Measurements from ENCODE around the gene LRRC1. TPM values are rescaled to one million over a fixed set of nuclear protein-coding genes. Genes with fewer than 3 reads are reported as not detected.
A peak's percentile ranks its signal among the peaks of the same experiment; 100 is the strongest.

The LRRC1 gene
- total and polyA plus RNA-seq, 2 of the 13 experiments (the other 11 are each of a cell fraction or from before 2014, with no cell fraction given): 15.6 to 27.7 TPM

GRCh38 chr6:53854843-53855567 lies 60.2 kb downstream of the LRRC1 start (continued):
- TF ChIP-seq, protein P1, sequence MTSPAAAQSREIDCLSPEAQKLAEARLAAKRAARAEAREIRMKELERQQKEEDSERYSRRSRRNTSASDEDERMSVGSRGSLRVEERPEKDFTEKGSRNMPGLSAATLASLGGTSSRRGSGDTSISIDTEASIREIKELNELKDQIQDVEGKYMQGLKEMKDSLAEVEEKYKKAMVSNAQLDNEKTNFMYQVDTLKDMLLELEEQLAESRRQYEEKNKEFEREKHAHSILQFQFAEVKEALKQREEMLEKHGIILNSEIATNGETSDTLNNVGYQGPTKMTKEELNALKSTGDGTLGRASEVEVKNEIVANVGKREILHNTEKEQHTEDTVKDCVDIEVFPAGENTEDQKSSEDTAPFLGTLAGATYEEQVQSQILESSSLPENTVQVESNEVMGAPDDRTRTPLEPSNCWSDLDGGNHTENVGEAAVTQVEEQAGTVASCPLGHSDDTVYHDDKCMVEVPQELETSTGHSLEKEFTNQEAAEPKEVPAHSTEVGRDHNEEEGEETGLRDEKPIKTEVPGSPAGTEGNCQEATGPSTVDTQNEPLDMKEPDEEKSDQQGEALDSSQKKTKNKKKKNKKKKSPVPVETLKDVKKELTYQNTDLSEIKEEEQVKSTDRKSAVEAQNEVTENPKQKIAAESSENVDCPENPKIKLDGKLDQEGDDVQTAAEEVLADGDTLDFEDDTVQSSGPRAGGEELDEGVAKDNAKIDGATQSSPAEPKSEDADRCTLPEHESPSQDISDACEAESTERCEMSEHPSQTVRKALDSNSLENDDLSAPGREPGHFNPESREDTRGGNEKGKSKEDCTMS (CRISPR knock-in tag; conservative IDR thresholded peaks at IDR 0.05): no peak
- TF ChIP-seq ZNF674 (CRISPR knock-in tag; IDR thresholded peaks at IDR 0.05; ENCODE audit: low read depth): no peak
- TF ChIP-seq, protein P2, sequence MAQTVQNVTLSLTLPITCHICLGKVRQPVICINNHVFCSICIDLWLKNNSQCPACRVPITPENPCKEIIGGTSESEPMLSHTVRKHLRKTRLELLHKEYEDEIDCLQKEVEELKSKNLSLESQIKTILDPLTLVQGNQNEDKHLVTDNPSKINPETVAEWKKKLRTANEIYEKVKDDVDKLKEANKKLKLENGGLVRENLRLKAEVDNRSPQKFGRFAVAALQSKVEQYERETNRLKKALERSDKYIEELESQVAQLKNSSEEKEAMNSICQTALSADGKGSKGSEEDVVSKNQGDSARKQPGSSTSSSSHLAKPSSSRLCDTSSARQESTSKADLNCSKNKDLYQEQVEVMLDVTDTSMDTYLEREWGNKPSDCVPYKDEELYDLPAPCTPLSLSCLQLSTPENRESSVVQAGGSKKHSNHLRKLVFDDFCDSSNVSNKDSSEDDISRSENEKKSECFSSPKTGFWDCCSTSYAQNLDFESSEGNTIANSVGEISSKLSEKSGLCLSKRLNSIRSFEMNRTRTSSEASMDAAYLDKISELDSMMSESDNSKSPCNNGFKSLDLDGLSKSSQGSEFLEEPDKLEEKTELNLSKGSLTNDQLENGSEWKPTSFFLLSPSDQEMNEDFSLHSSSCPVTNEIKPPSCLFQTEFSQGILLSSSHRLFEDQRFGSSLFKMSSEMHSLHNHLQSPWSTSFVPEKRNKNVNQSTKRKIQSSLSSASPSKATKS (CRISPR knock-in tag; IDR thresholded peaks at IDR 0.05): no peak
- TF ChIP-seq, protein P3, sequence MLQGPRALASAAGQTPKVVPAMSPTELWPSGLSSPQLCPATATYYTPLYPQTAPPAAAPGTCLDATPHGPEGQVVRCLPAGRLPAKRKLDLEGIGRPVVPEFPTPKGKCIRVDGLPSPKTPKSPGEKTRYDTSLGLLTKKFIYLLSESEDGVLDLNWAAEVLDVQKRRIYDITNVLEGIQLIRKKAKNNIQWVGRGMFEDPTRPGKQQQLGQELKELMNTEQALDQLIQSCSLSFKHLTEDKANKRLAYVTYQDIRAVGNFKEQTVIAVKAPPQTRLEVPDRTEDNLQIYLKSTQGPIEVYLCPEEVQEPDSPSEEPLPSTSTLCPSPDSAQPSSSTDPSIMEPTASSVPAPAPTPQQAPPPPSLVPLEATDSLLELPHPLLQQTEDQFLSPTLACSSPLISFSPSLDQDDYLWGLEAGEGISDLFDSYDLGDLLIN (CRISPR knock-in tag; IDR thresholded peaks at IDR 0.05; ENCODE audit: borderline replicate concordance): no peak
- TF ChIP-seq ETV5 (CRISPR knock-in tag; IDR thresholded peaks at IDR 0.05; ENCODE audit: borderline replicate concordance): peak; percentile 91
- no peak for TF ChIP-seq SSRP1 (CRISPR knock-in tag; IDR thresholded peaks at IDR 0.05)
- TF ChIP-seq STAG1 (CRISPR knock-in tag; IDR thresholded peaks at IDR 0.05): no peak
- TF ChIP-seq ZNF574 (CRISPR knock-in tag; IDR thresholded peaks at IDR 0.05): no peak
- no peak for TF ChIP-seq ZNF605 (CRISPR knock-in tag; IDR thresholded peaks at IDR 0.05)
- no peak for TF ChIP-seq ZNF839 (CRISPR knock-in tag; IDR thresholded peaks at IDR 0.05; ENCODE audit: borderline replicate concordance)
- TF ChIP-seq ZNF776 (CRISPR knock-in tag; IDR thresholded peaks at IDR 0.05): no peak
- no peak for TF ChIP-seq ZNF138 (CRISPR knock-in tag; IDR thresholded peaks at IDR 0.05; ENCODE audit: low read depth)
- no peak; the same call in 1 of the 2 replicates for TF ChIP-seq JUNB (CRISPR knock-in tag; IDR thresholded peaks at IDR 0.05; ENCODE audit: borderline replicate concordance)
- no peak for TF ChIP-seq ZNF367 (CRISPR knock-in tag; IDR thresholded peaks at IDR 0.05; ENCODE audit: borderline replicate concordance)
- TF ChIP-seq, protein P4, sequence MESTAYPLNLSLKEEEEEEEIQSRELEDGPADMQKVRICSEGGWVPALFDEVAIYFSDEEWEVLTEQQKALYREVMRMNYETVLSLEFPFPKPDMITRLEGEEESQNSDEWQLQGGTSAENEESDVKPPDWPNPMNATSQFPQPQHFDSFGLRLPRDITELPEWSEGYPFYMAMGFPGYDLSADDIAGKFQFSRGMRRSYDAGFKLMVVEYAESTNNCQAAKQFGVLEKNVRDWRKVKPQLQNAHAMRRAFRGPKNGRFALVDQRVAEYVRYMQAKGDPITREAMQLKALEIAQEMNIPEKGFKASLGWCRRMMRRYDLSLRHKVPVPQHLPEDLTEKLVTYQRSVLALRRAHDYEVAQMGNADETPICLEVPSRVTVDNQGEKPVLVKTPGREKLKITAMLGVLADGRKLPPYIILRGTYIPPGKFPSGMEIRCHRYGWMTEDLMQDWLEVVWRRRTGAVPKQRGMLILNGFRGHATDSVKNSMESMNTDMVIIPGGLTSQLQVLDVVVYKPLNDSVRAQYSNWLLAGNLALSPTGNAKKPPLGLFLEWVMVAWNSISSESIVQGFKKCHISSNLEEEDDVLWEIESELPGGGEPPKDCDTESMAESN (CRISPR knock-in tag; conservative IDR thresholded peaks at IDR 0.05): no peak; the same call in 1 of the 2 replicates
- no peak for TF ChIP-seq ZNF414 (CRISPR knock-in tag; IDR thresholded peaks at IDR 0.05)
- TF ChIP-seq NCOA2 (CRISPR knock-in tag; IDR thresholded peaks at IDR 0.05): peak; percentile 92
- TF ChIP-seq ZNF331 (CRISPR knock-in tag; IDR thresholded peaks at IDR 0.05): peak; percentile 81

Data from HepG2 (cell line).